GM19467 (cell line): Measurements from ENCODE around the gene FAM200A.
"Not testable (repeated sequence)": the region's sequence is repeated elsewhere in the genome, so short reads cannot be mapped to it uniquely, and the experiment has no call there.

Experiments
- ATAC-seq: cut with Tn5 transposase; IDR thresholded peaks from one replicate; pipeline ENCODE4 v1.9.1; 2021; ENCODE audit warnings: mild to moderate bottlenecking, moderate library complexity; ENCODE audit not compliant: unreplicated experiment

Gene FAM200A

GRCh38 chr7:99504603-99505323, 47.2 kb downstream of the FAM200A start, which contains the start of gene ZKSCAN5:
Gene ZKSCAN5 (plus strand): TSS chr7:99504662. CDS start chr7:99506045, 1,383 bp downstream.
- peak; percentile 66 for ATAC-seq

GRCh38 chr7:99504281-99504602, 47.7 kb downstream of the FAM200A start:
- ATAC-seq: no peak

GRCh38 chr7:99501236-99501635, 50.7 kb downstream of the FAM200A start:
- not testable (repeated sequence) for ATAC-seq

DNA sequence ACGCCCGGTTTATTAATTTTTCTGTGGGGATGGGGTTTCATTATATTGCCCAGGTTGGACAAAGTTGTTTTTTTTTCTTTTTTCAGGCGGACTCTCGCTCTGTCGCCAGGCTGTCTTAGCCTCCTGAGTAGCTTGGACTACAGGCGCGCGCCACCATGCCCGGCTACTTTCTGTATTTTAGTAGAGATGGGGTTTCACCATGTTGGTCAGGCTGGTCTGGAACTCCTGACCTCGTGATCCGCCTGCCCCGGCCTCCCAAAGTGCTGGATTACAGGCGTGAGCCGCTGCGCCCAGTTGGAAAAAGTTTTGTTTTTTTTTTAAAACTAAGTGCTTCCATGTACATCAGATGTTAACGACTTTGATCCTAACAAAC, 51.3 kb downstream of the FAM200A start:
- no peak for ATAC-seq

DNA sequence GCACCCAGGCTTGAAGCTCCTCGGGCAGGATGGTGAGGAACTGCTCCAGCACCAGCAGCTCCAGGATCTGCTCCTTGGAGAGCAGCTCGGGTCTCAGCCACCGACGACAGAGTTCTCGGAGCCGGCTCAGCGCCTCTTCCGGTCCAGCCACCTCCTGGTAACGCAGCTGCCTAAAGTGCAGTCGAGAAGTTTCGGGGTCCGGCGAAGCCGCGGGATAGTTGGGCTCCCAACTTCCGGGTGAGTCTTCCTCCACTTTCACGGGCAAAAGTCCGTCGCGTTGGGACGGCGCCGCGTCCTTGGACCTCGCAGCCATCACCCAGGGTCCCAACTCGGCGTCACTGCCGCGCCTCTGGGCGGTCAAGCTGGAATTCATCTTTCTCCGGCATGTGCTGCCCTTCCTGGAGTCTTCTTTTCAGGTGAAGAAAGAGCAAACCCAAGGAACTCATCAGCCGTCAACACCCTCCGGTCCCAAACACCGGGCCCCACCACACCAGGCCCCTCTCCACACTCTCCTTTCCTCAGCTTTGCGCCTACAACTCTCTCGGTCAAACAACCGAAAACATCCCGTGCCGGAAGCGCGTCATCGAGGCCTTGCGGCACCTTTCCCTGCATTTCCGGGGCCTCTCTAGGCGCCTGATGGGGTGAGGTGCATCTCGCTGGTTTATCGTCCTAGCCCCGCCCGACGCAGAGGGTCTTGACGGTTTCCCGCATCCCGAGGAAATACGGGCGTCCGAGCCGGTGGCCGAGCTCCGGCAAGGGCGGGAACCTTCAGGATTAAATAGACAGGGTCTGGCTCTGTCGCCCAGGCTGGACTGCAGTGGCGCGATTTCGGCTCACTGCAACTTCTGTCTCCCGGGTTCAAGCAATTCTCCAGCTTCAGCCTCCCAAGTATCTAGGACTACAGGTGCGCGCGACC, 51.9 kb downstream of the FAM200A start, which contains the start of gene ZNF394:
Gene ZNF394 (minus strand): TSS at position 561 of the 916 bp plus-strand sequence. CDS start 188 bp downstream, at position 373.
- ATAC-seq: peak; percentile 51

GRCh38 chr7:99499371-99499720, 52.6 kb downstream of the FAM200A start:
- ATAC-seq: peak; percentile 4

DNA sequence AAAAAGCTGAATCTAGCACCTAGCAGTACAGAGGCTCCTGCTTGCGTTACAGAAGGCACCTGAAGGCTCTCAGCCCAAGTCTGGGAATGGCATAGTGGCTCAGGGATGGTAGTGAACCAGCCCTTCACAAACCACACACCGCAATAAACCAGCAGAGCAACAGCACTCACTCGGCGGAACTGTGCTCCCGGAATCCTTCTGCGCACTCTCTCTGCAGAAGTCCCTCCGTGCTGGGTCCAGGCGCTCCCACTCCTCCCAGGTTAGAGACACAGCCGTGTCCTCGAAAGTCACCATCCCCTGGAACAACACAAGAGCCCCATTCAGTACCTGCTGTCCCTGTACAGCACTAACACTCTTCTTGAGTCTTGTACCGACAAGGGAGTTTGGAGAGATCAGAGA, 53.4 kb downstream of the FAM200A start:
- ATAC-seq: no peak

DNA sequence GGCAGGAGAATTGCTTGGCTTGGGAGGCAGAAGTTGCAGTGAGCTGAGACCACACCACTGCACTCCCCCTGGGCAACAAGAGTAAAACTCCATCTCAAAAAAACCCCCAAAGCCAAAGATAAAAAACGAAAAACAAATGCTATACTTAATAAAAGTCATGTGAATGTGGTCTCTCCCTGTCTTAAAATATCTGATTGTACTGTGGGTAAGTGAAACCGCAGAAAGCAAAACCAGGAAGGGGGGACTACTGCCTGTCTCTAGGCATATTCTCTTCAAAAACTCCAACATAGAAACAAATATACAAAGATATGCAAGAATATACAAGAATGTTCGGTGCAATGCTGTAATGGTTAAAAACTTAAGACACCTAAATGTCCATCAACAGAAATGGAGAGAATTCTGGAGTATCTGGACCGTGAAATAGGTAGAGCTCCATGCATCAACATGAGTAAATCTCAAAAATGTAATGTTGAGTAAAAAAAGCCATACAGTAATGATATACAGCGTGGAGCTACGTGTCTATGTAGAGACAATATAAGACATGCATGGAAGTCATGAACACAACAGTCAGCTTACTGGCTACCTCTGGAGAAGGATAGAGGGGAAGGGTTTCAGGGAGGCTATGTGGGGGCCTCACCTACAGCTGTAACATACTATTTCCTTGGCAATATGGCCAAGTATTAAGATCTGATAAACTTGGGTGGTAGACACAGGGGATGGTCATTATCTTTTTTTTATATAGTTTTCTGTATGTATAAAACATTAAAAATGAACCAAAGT, 54.0 kb downstream of the FAM200A start:
- no peak for ATAC-seq
